Activated T-cell treated with anti-CD3 and anti-CD28 coated beads for 24 hours (primary cell): Measurements from ENCODE around the gene DOCK4.
"Not testable (repeated sequence)": the region's sequence is repeated elsewhere in the genome, so short reads cannot be mapped to it uniquely, and the experiment has no call there.

Source experiments
- DNase-seq: peaks from one replicate; pipeline ENCODE4 v3.0.0-alpha.2; 2020; ENCODE audit warnings: low read depth

DOCK4 gene

DNA sequence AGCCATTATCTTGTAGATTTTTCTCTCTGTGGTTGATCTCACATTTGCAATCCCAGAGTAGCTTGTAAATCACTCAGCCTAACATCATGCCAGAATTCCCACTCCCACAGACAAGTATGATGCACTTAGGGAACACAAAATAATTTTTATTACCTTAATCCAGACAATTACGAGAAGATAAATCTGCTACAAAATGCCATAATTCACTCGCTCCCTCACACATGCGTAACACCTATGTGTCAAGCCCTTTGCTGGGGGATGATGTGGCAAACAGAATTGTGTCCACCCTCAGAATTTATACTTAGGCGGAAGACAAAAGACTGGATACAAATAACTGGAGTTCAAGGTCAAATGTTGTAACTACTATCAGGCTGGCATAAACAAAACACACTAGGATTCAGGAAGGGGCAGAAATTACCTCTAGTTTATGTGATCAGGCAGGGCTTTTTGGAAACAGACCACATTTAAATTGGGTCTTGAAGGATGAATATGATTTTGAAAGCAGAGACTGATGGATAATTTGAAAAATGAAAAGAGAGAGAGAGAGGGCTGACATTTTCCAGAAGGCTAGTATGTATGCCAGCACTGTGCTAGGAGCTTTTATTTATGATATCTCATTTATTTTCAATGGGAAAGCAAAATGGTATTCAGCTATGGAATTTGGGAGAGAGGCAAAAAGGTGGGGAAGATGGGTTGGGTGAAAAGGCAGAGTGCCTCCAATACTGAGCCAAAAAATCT is 69.8 kb downstream of the DOCK4 start:
- DNase-seq: no peak

DNA sequence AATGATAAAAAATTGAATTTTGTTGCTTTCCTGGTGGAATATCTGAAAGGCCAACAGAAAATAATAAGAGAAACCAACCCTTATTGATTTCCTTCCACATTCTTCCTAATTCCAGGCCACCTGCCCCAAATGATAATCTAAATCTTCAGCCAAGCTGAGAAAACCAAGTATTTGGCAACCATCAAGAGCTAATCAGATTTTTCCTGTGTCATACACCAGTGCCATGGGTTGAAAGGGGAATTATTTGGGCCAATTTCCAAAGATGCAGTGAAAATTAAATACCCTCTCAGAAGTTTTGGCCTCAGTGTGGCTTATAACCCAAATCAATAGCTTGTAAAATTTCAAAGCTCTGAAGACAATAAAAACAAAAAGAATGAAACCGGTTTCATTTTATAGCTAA is 70.4 kb downstream of the DOCK4 start:
- DNase-seq: no peak

GRCh38 chr7:112134039-112134438 is 72.2 kb downstream of the DOCK4 start:
- no peak for DNase-seq

DNA sequence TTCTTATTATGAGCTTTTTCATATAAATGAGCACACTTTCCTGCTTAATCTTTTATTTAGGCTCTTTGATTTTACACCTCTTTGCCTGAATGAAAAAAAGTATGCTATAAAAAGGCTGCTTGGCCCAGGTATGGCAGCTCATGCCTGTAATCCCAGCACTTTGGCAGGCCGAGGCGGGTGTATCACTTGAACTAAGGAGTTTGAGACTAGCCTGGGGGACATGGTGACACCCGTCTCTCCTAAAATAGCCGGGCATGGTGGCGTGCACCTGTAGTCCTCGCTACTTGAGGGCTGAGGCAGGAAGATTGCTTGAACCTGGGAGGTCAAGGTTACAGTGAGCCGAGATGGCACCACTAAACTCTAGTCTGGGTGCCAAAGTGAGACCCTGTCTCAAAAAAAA is 72.9 kb downstream of the DOCK4 start:
- DNase-seq: no peak

- DNase-seq: no peak
These were observed 74.0 kb downstream of the DOCK4 start for GRCh38 chr7:112132051-112132694.

- no peak for DNase-seq
These were observed 75.3 kb downstream of the DOCK4 start for GRCh38 chr7:112130729-112131410.

- no peak for DNase-seq
These were observed 76.4 kb downstream of the DOCK4 start for GRCh38 chr7:112129655-112130323.

DNA sequence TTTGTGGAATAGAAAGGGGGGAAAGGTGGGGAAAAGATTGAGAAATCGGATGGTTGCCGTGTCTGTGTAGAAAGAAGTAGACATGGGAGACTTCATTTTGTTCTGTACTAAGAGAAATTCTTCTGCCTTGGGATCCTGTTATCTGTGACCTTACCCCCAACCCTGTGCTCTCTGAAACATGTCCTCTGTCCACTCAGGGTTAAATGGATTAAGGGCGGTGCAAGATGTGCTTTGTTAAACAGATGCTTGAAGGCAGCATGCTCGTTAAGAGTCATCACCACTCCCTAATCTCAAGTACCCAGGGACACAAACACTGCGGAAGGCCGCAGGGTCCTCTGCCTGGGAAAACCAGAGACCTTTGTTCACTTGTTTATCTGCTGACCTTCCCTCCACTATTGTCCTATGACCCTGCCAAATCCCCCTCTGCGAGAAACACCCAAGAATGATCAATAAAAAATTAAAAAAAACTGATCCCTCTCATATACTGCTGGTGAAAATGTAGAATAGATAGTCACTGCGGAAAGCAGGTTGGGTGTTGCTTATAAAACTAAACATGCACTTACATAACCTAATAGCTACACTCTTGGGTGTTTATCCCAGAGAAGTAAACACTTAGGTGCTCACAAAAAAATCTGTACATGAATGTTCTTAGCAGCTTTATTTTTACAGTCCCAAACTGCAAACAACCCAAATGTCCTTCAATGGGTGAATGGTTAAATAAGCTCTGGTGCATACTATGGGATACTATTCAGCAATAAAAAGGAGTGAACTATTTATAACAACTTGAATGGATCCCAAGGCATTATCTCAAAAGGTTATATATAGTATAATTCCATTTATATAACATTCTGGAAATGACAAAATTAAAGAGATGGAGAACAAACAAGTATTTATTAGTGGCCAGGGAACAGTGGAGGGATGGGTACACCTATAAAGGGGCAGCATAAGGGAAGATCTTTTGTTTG is 77.5 kb downstream of the DOCK4 start:
- DNase-seq: not testable (repeated sequence)

GRCh38 chr7:112128041-112128440 is 78.2 kb downstream of the DOCK4 start:
- DNase-seq: not testable (repeated sequence)

- no peak for DNase-seq
These were observed 80.9 kb downstream of the DOCK4 start for GRCh38 chr7:112125250-112125649.

- DNase-seq: no peak
These were observed 82.0 kb downstream of the DOCK4 start for GRCh38 chr7:112124061-112124766.

DNA sequence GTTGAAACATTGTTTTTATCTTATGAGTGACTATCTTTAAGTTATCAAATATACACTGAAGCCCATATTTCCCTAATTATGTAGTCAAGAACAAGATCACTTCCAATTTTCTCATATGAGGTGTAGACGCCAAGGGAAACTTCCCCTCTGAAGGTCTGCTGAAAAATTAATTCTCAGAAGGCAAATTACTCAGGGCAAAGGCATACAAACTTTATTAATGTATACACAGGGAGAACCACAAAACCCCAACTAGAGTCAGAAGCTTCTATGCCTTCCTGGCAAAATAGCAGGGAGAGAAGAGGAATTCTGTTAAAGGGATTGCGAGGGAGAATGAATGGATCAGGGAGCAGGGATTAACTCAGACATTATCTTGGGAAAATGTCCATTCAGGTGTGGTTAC is 83.4 kb downstream of the DOCK4 start:
- no peak for DNase-seq

GRCh38 chr7:112122144-112122543 is 84.1 kb downstream of the DOCK4 start:
- no peak for DNase-seq

DNA sequence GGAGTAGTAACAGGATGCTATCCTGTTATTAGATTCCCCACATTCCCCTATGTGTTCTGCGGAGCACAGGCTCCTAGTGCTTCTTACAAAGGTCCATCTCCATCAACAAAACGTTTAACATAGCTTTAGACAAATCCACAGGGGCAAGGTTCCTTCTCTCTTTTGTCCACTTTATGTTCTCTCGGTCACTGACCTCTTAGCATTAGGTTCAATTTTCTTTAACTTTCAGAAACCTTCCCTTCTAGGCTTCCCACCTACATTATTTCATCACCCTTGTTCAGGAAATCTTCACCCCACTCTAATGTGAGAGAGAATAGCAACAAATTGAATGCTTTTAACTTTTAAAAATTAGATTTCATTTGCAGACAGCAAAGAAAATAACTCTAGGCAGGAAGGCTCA is 84.9 kb downstream of the DOCK4 start:
- no peak for DNase-seq

- no peak for DNase-seq
These were observed 85.4 kb downstream of the DOCK4 start for GRCh38 chr7:112120696-112121217.

DNA sequence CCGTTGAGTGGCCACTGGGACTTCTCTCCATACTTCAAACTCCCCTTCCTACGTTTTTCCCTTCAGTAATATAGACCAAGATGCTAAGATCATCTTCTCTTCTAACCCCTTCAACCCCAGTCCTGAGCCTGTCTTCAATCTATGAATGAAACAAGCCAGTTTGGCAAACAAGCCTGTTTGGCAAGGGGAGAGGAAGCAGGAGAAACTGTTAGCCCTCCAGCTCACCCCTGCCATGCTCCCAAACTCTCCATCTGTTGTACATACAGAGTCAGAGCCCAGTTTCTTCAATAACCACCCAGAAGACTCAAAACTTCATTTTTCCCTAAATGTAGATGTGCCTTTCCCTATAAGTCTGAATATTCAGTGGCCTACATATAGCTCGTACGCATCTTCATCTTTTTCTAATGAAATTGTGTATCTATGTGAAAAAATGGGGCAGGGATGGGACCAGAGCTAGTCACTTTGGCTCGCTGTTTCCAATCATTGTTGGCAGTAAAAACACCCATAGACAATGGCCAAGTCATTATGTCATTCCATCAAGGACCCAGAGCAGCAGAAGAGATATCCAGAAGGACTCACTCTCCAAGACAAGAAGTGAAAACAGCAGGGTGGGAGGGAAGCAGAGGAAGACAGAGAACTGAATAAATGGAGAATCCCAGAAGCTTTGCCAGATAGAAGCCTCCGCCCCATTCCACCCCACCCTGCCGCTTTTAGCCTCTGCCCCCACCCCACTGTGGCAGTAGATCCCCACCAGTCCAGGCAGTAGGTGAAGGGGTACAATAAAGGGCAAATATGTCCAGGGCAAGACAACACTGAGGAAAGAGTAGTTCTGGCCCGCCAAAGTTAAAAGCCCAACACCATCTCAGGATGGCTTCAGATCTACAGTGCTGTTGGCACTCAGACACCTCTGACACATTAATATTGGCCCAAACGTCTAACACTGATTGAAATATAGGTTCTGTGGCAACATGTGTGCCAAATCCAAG is 87.3 kb downstream of the DOCK4 start:
- DNase-seq: no peak

GRCh38 chr7:112116894-112117293 is 89.3 kb downstream of the DOCK4 start:
- DNase-seq: no peak

GRCh38 chr7:112116358-112116757 is 89.8 kb downstream of the DOCK4 start:
- DNase-seq: no peak

DNA sequence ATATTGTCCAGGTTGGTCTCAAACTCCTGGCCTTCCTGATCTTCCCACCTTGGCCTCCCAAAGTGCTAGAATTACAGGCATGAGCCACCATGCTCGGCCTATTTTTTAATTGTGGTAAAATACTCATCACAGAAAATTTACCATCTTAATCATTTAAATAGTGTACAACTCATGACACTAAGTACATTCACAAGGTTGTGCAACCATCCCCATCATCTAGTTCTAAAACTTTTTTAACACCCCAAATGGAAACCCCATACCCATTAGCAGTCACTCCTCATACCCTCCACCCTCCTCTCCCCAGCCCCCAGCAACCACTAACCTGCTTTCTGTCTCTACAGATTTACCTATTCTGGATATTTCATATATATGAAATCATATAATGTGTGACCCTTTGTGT is 90.3 kb downstream of the DOCK4 start:
- DNase-seq: no peak
